HepG2 (cell line): ENCODE data around the gene NDUFS2. TPM values are rescaled to one million over a fixed set of nuclear protein-coding genes. Genes with fewer than 3 reads are reported as not detected.
"Not testable (repeated sequence)": the region's sequence is repeated elsewhere in the genome, so short reads cannot be mapped to it uniquely, and the experiment has no call there.

Experiments used
- ATAC-seq: fragments of 200-7000 bp; cut with Tn5 transposase; 3 replicates; pipeline ENCODE4 v1.9.1; 2020; ENCODE audit warnings: mild to moderate bottlenecking, moderate library complexity
- BruUV-seq: library from RNA; stranded (reverse); fragments of 400-500 nt; replicated peaks from 2 replicates; lab custom pipeline; 2021; lab: Mats Ljungman, UMichigan
- CTCF ChIA-PET: fragments of 300-600 bp; formaldehyde crosslinking; extraction: SDS; loops from one replicate; lab custom pipeline; 2021; ENCODE audit warnings: low total read pairs, inconsistent platforms, low intra/inter-chr PET ratio; lab: Yijun Ruan, JAX
- POLR2A ChIA-PET: fragments of 350-600 bp; sonication (Branson Sonifier 250); formaldehyde crosslinking; loops from one replicate; lab custom pipeline; 2020; ENCODE audit warnings: antibody characterized with exemption, inconsistent platforms; lab: Yijun Ruan, JAX
- DNase-seq: peaks from one replicate; pipeline ENCODE4 v3.0.0-alpha.2; 2015; ENCODE audit warnings: low spot score
- FAIRE-seq: peaks from 3 replicates; lab custom pipeline; 2011; peaks lifted over from hg19 to GRCh38; lab: Jason Lieb, UNC
- H2AFZ ChIP-seq: one replicate; pipeline ENCODE4 v1.6.1; 2011; ENCODE audit warnings: low read length, inconsistent platforms
- H3K27ac ChIP-seq: fragments of 300-600 bp; 3 replicates; pipeline ENCODE4 v1.8.0; 2011; ENCODE audit warnings: mixed run types, mild to moderate bottlenecking, mixed read lengths, low read length, inconsistent platforms; ENCODE audit not compliant: insufficient read depth; ENCODE audit errors: extremely low read length
- H3K27me3 ChIP-seq, 2 experiments: fragments of 200-600 bp in 1 of 2; 2 replicates in 1 of 2; 3 replicates in 1 of 2; pipeline versions ENCODE4 v1.6.0 to v1.8.0; 2011; ENCODE audit warnings: low read length in 2 of 2, mild to moderate bottlenecking in 2 of 2, moderate library complexity in 2 of 2, inconsistent platforms in 1 of 2; ENCODE audit not compliant: insufficient read depth in 2 of 2, control insufficient read depth in 1 of 2
- H3K36me3 ChIP-seq, 2 experiments: fragments of 200-600 bp in 1 of 2; replicated peaks in 1 of 2; 2 replicates in 1 of 2; 3 replicates in 1 of 2; pipeline versions ENCODE4 v1.5.1 to v1.8.0; 2011; ENCODE audit warnings: low read length in 2 of 2, inconsistent platforms in 1 of 2; ENCODE audit not compliant: insufficient read depth in 2 of 2, control insufficient read depth in 1 of 2
- H3K4me1 ChIP-seq: 2 replicates; pipeline ENCODE4 v1.5.1; 2012; ENCODE audit warnings: low read length, inconsistent platforms; ENCODE audit not compliant: insufficient read depth
- H3K4me2 ChIP-seq: 2 replicates; pipeline ENCODE4 v1.6.0; 2011; ENCODE audit warnings: low read depth, low read length, inconsistent platforms
- H3K4me3 ChIP-seq, 3 experiments: fragments of 200-600 bp in 1 of 3; sonication (generic), shearing (Covaris generic) in 1 of 3; replicated peaks in 1 of 3; 2 replicates each; pipeline ENCODE4 v1.5.1; 2011 to 2016; ENCODE audit warnings: low read length in 3 of 3, inconsistent platforms in 2 of 3, low read depth in 2 of 3, mild to moderate bottlenecking in 2 of 3, control low read depth in 1 of 3, mixed read lengths in 1 of 3; ENCODE audit not compliant: insufficient read depth in 1 of 3
- H3K79me2 ChIP-seq: one replicate; pipeline ENCODE4 v1.6.1; 2011; ENCODE audit warnings: low read length, inconsistent platforms; ENCODE audit not compliant: insufficient read depth
- H3K9ac ChIP-seq: 2 replicates; pipeline ENCODE4 v1.6.0; 2011; ENCODE audit warnings: mild to moderate bottlenecking, low read depth, low read length, inconsistent platforms; ENCODE audit not compliant: insufficient read depth
- H3K9me3 ChIP-seq: 2 replicates; pipeline ENCODE4 v1.5.1; 2012; ENCODE audit warnings: mild to moderate bottlenecking, low read length
- H4K20me1 ChIP-seq: 2 replicates; pipeline ENCODE4 v1.6.0; 2011; ENCODE audit warnings: inconsistent platforms, mild to moderate bottlenecking, low read length, moderate library complexity; ENCODE audit not compliant: insufficient read depth
- ARID5B ChIP-seq: IDR thresholded peaks from 2 replicates; pipeline ENCODE4 v1.4.0; 2020; ENCODE audit warnings: mild to moderate bottlenecking, missing genetic modification reagents
- ATF4 ChIP-seq, 2 experiments: fragments of 450-650 bp in 1 of 2; sonication (generic) in 1 of 2; formaldehyde crosslinking; IDR thresholded peaks; 2 replicates each; pipeline versions ENCODE4 v1.5.0 to v1.8.0; 2020 to 2022; ENCODE audit warnings: mild to moderate bottlenecking in 1 of 2, missing genetic modification reagents in 1 of 2
- BCL6 ChIP-seq: IDR thresholded peaks from 2 replicates; pipeline ENCODE4 v1.6.1; 2016; ENCODE audit warnings: missing genetic modification reagents, missing compliant biosample characterization
- CEBPB ChIP-seq: IDR thresholded peaks from 2 replicates; pipeline ENCODE4 v1.6.1; 2011; ENCODE audit warnings: low read depth, low read length, improper control_type of control experiment, borderline replicate concordance
- CEBPG ChIP-seq: IDR thresholded peaks from 2 replicates; pipeline ENCODE4 v1.6.1; 2016
- FOSL2 ChIP-seq: sonication (generic); formaldehyde crosslinking; IDR thresholded peaks from 2 replicates; pipeline ENCODE4 v1.4.0; 2020; ENCODE audit warnings: missing genetic modification reagents
- GATAD2A ChIP-seq: IDR thresholded peaks from 2 replicates; pipeline ENCODE4 v1.6.1; 2016
- HMG20A ChIP-seq: IDR thresholded peaks from 2 replicates; pipeline ENCODE4 v1.6.1; 2016; ENCODE audit warnings: borderline replicate concordance
- HNF4G ChIP-seq, 2 experiments: sonication (generic) in 1 of 2; formaldehyde crosslinking in 1 of 2; IDR thresholded peaks; 2 replicates each; pipeline versions ENCODE4 v1.4.0 to v1.6.1; 2011 to 2020; ENCODE audit warnings: borderline replicate concordance in 2 of 2, low read depth in 2 of 2, mild to moderate bottlenecking in 2 of 2, low read length in 1 of 2, missing genetic modification reagents in 1 of 2, moderate library complexity in 1 of 2
- NCOR1 ChIP-seq: fragments of 200-600 bp; sonication (generic); IDR thresholded peaks from 2 replicates; pipeline ENCODE4 v1.7.0; 2017; ENCODE audit warnings: antibody characterized with exemption, low read length, borderline replicate concordance
- NR2F1 ChIP-seq, 2 experiments: fragments of 450-650 bp in 1 of 2; formaldehyde crosslinking in 1 of 2; IDR thresholded peaks; 2 replicates each; pipeline versions ENCODE4 v1.5.0 to v1.6.1; 2016 to 2020; ENCODE audit warnings: mild to moderate bottlenecking in 1 of 2, missing compliant biosample characterization in 1 of 2, missing genetic modification reagents in 1 of 2, moderate library complexity in 1 of 2
- NR2F6 ChIP-seq, 2 experiments: IDR thresholded peaks; 2 replicates each; pipeline ENCODE4 v1.6.1; 2016; ENCODE audit warnings: antibody characterized with exemption in 1 of 2, mild to moderate bottlenecking in 1 of 2
- SKI ChIP-seq: fragments of 450-650 bp; IDR thresholded peaks from one replicate; pipeline ENCODE4 v1.6.1; 2018; ENCODE audit warnings: mild to moderate bottlenecking; ENCODE audit not compliant: partially characterized antibody
- SOX6 ChIP-seq, 2 experiments: fragments of 450-650 bp in 1 of 2; sonication (generic) in 1 of 2; formaldehyde crosslinking in 1 of 2; IDR thresholded peaks; 2 replicates each; pipeline versions ENCODE4 v1.4.0 to v1.6.1; 2017 to 2020; ENCODE audit warnings: antibody characterized with exemption in 1 of 2, mild to moderate bottlenecking in 1 of 2, missing genetic modification reagents in 1 of 2
- TCF7 ChIP-seq: sonication (generic); IDR thresholded peaks from 2 replicates; pipeline ENCODE4 v1.6.1; 2016; ENCODE audit warnings: antibody characterized with exemption, low read depth
- TRIM24 ChIP-seq: sonication (generic); formaldehyde crosslinking; IDR thresholded peaks from 2 replicates; pipeline ENCODE4 v1.8.0; 2022; ENCODE audit warnings: mild to moderate bottlenecking, missing genetic modification reagents
- ZMYM4 ChIP-seq: sonication (generic); formaldehyde crosslinking; IDR thresholded peaks from 2 replicates; pipeline ENCODE4 v1.8.1; 2023; ENCODE audit warnings: mild to moderate bottlenecking, missing genetic modification reagents
- WGBS: methylation state at CpG from one replicate; pipeline ENCODE4 v1.1.6; 2017; ENCODE audit warnings: low lambda C conversion rate; 5-methylcytosine and 5-hydroxymethylcytosine counted together
- in situ Hi-C: cut with HindIII; loops from 2 replicates; pipeline ENCODE4 v1.10.0; 2017; ENCODE audit warnings: low pct_unique_long_range_greater_than_20kb; ENCODE audit not compliant: extremely low pct_ligation_motif_present
- intact Hi-C: fragments of 100-400 bp; cut with micrococcal nuclease; formaldehyde crosslinking; loops from one replicate; pipeline ENCODE4 v1.10.0; 2022; ENCODE audit not compliant: unreplicated experiment
- polyA plus RNA-seq, 8 experiments: library from polyadenylated mRNA; depleted of rRNA in 3 of 8; stranded (reverse) in 7 of 8; unstranded in 1 of 8; fragments of >200 nt; fragmentation: Illumina TruSeq in 4 of 8; extraction: Trizol in 4 of 8; gene quantifications; 2 replicates each; pipeline versions ENCODE4 v1.2.1 to v1.2.3, GENCODE V29; 2011 to 2016; ENCODE audit warnings: low read depth in 4 of 8, missing spikeins in 1 of 8, mixed read lengths in 1 of 8; ENCODE audit not compliant: insufficient read depth in 1 of 8
- total RNA-seq, 5 experiments: library from RNA; depleted of rRNA; stranded (reverse); fragments of >200 nt; fragmentation: Illumina TruSeq; extraction: Trizol; gene quantifications; 2 replicates each; pipeline ENCODE4 v1.2.3, GENCODE V29; 2016; ENCODE audit warnings: low read depth in 1 of 5
- TF ChIP-seq, protein P1 (sequence below): sonication (generic); formaldehyde crosslinking; IDR thresholded peaks from 2 replicates; pipeline ENCODE4 v1.4.0; 2020; ENCODE audit warnings: missing genetic modification reagents, borderline replicate concordance

The NDUFS2 gene
- total and polyA plus RNA-seq, 2 of the 13 experiments (the other 11 are each of a cell fraction or from before 2014, with no cell fraction given): 89.9 to 118 TPM

GRCh38 chr1:161255302-161255701 is 53.1 kb downstream of the NDUFS2 start:
- DNase-seq; H4K20me1 ChIP-seq; ATAC-seq; POLR2A ChIA-PET; intact Hi-C loops; H3K79me2 ChIP-seq; H3K9ac ChIP-seq; BruUV-seq; in situ Hi-C loops; H3K4me3 ChIP-seq; H3K36me3 ChIP-seq; H3K27ac ChIP-seq; H2AFZ ChIP-seq; CTCF ChIA-PET; TF ChIP-seq NR2F6 (IDR thresholded peaks at IDR 0.05); HNF4G (CRISPR knock-in tag; IDR thresholded peaks at IDR 0.05; ENCODE audit: borderline replicate concordance, low read depth); SOX6 (IDR thresholded peaks at IDR 0.05): not testable (repeated sequence)
- peak overlapping the region; percentile 47 for H3K4me2 ChIP-seq
- H3K27me3 ChIP-seq: peaks cover 0 to 16% of the 10 kb centered on the region in 2 experiments; a peak in 3 of 5 replicates
- 0% methylated on average over 5 of the region's 5 CpGs for WGBS
- FAIRE-seq: peak; percentile 15
- peaks cover 52% of the 10 kb centered on the region for H3K4me1 ChIP-seq
- H3K9me3 ChIP-seq: peaks cover 11% of the 10 kb centered on the region
- TF ChIP-seq CEBPB (peak; percentile 70), NR2F6 (CRISPR knock-in tag; IDR thresholded peaks at IDR 0.05) (peak; percentile 26; the same call in 1 of the 2 replicates), TRIM24 (0 out of 2 replicates have a peak, but pooled peaks have one; percentile 52), GATAD2A (peak; percentile 76), TCF7 (0 out of 2 replicates have a peak, but pooled peaks have one; percentile 17), CEBPG (CRISPR knock-in tag) (peak; percentile 77), SKI (peak; percentile 52), ARID5B (CRISPR knock-in tag) (peak; percentile 41; the same call in 1 of the 2 replicates), NR2F1 (CRISPR knock-in tag; IDR thresholded peaks at IDR 0.05) (0 out of 4 replicates have a peak, but pooled peaks of 1 of the 2 experiments have one; percentile 25), HMG20A (CRISPR knock-in tag) (peak; percentile 25; the same call in 1 of the 2 replicates), NCOR1 (peak; percentile 40; the same call in 1 of the 2 replicates), FOSL2 (0 out of 2 replicates have a peak, but pooled peaks have one; percentile 16), ATF4 (CRISPR knock-in tag; IDR thresholded peaks at IDR 0.05) (peak in 1 of 2 experiments; percentile 63; a peak in 2 of 4 replicates), HNF4G (IDR thresholded peaks at IDR 0.05; ENCODE audit: borderline replicate concordance, low read depth, low read length) (0 out of 2 replicates have a peak, but pooled peaks have one; percentile 22), ZMYM4 (CRISPR knock-in tag) (peak; percentile 36; the same call in 1 of the 2 replicates), SOX6 (CRISPR knock-in tag; IDR thresholded peaks at IDR 0.05) (0 out of 2 replicates have a peak, but pooled peaks have one; percentile 27), BCL6 (peak; percentile 60; the same call in 1 of the 2 replicates)
- TF ChIP-seq, protein P1, sequence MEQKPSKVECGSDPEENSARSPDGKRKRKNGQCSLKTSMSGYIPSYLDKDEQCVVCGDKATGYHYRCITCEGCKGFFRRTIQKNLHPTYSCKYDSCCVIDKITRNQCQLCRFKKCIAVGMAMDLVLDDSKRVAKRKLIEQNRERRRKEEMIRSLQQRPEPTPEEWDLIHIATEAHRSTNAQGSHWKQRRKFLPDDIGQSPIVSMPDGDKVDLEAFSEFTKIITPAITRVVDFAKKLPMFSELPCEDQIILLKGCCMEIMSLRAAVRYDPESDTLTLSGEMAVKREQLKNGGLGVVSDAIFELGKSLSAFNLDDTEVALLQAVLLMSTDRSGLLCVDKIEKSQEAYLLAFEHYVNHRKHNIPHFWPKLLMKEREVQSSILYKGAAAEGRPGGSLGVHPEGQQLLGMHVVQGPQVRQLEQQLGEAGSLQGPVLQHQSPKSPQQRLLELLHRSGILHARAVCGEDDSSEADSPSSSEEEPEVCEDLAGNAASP (CRISPR knock-in tag): peak; percentile 56; the same call in 1 of the 2 replicates
